KG1 (cell line): ENCODE data around the gene RAB22A.

Source experiments
- DNase-seq: peaks from one replicate; lab custom pipeline; 2025; lab: John Stamatoyannopoulos, UW

Gene RAB22A, protein sequence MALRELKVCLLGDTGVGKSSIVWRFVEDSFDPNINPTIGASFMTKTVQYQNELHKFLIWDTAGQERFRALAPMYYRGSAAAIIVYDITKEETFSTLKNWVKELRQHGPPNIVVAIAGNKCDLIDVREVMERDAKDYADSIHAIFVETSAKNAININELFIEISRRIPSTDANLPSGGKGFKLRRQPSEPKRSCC

DNA sequence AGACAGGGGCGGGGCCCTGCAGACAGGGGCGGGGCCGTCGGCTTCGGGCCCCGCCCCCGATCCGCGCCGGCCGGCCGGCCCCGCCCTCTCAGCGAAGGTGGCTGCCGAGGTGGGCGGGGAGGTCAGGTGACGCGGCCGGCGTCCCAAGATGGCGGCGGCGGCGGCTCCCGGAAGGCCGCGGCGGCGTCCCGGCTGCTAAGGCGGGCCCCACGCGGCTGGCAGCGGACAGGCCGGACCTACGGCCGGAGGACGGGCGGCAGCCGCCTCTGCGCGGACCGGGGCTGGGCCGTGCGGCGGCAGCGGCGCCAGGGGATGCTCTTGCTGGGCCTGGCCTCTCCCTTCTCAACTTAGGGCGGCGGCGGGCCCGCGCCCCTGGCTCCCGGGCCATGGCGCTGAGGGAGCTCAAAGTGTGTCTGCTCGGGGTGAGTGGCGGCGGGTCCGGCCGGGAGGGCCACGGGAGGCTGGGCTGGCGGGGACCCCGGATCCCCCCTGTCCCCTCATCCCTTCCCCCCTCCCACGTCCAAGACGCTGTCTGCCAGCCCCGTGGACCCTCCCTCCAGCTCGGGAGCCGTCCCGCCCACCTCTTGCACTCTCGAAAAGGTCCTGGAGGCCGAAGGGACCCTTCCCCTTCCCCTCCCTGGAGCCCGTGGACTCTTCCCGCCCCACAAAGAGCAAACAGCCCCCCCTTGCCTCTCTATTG, at the start of gene RAB22A:
TSS of gene RAB22A (plus strand) at position 125 of the 700 bp plus-strand sequence. CDS start at position 387, 262 bp downstream.
- no peak for DNase-seq

DNA sequence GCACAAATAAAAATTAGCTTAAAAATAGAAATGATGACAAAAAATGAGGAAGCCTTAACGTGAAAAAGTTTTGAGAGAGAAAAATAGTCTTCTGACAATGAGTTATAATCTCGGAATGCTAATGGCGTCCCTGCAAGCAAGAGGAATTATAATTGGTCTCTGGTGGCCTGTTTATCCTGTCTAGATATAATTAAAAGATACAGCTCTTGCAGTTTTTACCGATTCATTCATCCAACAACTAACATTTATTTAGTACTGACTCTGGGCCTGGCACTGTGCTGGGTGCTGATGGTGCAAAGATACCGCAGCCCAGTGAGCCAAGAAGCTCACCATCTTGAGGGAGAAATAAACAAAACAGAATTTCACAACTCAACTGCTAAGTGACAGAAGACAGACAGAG, 49.5 kb upstream of the RAB22A start:
- DNase-seq = no peak

DNA sequence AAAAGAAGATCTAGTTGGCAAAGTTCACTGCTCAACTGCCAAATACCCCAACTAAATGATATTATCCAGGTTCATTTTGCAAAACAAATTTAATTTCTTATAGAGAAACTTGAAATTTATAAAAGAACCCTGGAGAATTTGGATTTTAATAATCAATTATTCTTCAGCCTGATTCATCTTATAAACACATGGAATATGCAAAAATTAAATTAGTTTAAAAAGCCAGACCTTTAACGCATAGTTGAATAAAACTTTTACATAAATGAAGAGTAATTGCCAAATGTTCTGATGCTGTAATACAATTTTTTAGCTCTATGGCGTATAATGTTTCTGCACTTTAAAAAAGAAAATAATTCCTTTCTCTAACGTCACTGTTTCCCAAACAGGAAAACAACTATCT, 47.9 kb upstream of the RAB22A start:
- DNase-seq = no peak

DNA sequence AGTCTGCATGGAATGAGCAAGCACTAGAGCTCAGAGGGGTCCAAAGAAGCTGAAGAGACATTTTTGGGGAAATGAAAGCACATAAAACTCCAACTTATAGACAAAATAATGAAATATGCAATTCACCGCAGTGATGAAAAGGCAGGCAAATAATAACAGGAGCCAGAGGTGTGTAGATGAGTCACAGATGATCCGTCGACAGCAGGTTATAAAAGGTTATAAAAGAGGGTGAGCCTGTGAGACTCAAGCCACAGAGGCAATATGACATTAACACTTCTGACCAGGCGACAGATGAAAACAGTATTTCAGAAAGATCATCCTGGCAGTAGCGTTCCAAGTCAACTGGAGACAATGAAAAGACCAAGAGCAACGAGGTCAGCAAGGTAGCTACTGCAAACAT, 45.2 kb upstream of the RAB22A start:
- DNase-seq = no peak

DNA sequence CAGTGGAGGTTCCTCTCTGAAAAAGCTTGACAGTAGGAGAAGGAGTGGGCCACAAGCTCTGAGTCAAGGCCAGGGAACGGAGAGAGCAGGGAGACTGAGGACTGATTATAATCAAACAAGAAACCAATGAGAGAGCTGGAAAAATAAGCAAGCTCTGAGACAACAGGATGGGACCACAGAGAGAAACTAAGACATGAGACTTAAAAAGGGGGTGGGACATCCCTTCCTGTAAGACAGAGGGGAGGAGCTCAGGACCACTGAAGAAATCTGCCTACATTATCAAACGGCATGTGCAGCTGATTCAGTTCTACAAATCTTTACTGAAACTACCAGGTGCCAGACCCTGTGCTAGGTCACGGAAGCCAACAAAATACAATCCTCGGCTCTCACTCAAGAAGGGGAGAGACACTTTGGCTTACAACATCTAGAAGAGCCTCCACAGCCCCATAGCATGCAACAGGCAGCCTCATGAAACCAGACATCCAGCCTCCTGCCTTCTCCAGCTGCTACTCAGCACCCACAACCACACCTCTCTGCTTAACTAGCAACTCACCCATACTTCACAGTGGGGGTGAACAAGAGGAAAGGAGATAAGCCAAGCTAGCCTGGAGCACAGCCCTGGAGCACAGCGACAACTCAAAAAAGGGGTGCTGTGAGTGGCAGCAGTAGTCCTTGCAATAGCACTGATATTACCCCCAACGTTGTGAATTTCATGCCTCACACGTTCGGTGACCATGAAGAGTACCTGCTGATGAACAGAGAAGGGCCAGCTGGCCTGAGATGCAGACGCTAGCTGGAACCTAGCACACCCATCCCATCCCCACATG, 41.9 kb upstream of the RAB22A start:
- no peak for DNase-seq

DNA sequence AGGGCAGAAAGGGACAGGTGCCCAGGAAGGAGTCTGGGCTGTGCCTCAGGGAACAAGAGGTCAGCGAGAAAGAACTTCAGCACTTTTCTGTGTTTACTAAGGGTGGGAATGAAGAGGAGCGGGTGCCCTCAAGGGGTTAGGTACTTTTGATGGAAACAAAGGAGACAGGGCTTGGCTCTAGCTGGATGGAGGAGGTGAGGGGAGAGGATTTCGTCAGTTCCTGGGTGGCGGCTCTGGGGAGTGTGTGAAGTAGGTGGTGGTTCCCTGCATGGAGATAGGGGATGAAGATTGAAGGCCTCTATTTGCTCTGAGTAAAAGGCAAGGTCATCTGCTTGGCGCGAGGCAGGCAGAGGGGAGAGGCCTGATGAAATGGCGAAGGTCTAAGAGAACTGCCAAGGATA, 41.1 kb upstream of the RAB22A start:
- DNase-seq = no peak

DNA sequence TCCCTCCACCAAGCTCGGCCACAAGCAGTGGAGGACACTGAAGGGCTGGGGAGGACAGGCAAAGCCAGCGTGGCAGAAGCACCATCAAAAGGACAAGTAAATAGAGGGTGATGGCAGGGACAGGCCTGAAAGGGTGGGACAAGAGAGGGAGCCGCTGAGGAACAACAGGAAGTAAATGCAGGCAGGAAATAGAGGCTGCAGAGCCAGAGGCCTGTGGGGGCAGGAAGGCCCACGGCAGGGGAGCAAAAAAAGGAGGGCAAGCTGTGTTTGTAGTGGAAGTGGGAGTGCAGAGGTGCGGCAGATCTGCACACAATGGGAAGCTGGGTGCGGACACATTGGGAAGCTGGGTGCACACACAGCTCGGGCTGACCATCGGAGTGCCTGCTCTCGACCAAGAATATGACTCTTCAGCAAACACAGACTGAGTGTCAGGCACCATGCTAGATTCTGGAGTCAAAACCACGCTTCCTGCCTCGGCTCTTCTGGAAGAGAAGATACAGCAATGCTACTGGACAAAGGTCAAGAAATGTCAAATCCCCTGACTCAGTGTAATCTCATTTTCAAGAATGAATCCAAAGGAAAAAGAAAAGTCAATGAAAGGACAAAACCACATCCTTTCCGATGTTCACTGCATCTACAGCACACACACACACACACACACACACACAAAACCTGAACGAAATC, 40.4 kb upstream of the RAB22A start:
- DNase-seq = no peak

DNA sequence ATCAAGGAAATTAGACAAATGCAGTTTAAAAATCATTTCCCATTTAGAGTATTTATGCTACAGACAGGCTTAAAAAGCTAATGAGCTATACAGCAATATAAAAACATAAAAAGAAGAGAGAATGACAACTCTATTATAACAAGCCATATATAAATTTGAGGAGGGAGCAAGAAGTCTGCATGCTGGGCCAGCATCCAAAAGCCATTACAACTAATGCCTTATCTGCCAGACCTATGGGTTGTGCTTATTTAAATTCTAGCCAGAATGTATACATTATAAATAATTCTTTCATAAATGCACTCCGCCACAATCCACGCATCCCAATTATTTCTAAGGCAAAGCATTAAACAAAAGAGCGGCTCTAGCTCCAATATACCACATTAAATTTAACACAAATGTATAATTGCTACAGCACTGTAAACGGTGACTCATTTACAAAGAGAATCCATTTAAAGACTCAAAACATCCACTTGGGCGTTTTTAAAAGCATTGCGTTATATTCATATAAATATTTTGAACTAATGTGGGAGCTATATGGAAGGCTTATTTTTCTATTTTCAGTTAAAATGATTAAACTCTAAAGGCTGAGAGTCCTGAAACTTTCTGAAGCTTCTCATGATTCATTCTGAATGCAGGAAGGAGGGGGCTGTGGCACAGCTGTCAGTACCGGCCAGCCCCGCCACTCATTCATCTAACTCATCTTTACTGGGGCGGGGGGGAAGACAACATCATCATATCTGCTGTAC, 37.7 kb upstream of the RAB22A start:
- no peak for DNase-seq

DNA sequence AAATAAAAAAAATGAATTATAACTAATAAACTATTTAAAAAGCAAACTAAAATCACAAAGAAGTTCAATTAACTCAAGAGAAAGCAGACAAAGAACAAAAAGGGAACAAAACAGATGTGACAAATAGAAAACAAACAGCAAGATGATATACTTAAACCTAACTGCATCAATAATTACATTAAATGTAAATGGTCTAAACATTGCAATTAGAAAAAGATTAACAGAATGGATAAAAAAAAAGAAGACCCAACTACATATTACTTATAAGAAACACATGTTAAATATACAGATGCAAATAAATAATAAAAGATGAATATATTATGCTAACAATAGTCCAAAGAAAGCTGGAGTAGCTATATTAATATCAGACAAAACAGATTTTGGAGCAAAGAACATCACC, 35.1 kb upstream of the RAB22A start:
- DNase-seq = no peak

DNA sequence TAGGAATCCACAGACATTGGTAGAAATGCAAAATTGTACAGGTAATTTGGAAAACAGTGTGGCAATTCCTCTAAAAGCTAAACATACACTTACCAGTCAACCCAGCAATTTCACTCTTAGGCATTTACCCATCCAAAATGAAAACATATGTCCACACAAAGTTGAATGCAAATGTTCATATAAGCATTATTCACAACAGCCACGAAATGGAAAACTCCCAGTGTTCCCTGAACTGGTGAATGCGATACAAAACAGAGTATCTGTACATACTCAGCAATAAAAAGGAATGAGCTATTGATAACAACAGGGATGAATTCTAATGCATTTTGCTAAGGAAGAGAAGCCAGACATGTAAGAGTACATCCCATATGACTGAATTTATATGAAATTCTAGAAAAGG, 32.4 kb upstream of the RAB22A start:
- no peak for DNase-seq

DNA sequence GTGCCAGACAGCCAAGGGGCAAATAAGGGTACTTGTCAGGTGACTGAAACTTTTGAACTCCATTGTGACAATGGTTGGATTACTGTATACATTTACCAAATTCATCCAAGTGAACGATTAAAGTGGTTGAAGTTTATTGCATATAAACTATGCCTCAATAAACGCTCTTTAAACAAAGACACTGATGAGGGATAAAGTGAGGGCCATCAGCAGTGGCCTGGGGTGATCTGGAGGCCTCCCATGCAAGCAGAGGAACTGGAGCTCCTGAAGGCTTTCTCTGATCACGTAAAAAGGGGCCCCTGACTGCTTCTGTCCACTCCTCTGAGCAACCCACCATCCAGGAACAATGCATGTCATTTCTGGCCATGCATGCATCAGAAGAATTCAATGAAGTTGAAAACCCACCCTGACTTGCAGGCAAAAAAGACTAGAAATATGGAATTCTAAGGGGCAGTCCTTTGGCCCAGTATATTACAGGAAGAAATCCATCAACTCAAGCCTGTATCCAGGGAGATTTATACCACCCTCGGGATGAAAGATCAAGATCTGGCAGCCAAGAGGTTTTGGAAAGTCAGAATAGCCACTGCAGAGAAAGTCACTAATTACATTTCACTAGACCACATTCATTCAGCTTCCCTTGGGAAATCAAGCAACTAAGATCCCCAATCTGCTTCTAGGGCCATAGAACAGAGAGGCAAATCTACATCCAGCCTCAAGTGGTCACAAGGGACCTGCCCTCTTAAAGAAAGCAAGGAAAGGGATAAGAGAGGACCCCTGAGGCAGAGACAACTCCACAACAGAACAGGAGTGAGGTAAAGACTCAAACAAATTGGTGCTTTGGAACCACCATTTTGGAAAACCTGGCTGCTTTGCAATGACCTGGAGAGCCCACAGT, 31.7 kb upstream of the RAB22A start:
- no peak for DNase-seq

DNA sequence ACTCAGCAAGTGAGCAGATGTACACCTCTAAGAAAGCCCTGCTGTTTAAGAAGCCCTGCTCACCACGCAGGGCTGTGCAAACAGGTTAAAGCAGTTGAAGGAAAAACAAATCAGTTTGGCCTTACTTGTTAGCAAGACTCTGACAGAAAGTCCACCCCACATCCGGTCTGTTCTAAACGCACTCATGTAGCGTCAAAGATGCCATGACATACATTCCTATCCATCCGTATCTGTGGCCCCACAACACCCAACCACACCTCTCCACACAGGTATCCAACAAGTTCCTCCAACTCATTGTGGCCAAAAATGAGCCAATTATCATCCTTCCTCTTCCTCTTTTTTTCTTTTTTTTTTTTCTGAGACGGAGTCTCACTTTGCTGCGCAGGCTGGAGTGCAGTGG, 22.8 kb upstream of the RAB22A start:
- no peak for DNase-seq

DNA sequence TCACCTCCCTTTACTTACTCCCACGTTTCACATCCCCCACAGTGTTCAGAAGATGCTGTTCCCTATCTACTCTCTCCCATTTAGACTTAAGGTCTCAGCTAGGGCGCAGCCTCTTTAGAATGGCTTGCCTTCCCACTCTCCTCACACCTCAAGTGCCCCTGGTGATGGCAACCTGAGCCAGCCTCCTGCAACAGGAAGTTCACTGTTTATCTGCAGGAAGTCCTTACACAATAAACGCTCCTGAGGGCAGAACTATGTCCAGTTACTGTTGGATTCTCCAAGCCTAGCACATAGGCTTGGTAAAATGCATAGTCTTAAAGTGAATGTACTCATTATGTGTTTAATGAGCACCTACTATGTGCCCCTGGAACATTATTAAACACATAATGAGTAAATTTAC, 21.9 kb upstream of the RAB22A start:
- no peak for DNase-seq

DNA sequence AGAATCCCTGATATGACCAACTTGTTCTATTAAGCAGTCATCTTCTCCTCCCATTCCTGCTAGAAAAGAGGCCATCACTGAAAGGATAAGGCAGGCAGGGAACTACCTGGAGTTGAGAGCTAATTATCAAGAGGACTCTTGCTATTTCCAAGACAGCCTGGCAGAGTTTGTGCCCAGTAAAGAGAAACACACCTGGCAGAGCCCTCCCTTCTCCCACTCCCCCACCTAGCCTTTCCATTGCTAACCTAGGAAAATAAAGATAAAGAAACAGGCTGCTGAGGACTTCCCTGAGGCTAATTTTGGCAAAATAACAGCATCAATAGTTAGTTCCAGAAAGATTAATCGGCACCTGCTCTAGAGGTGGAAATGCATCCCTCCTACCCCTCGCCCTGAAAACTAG, 20.4 kb upstream of the RAB22A start:
- DNase-seq = no peak

DNA sequence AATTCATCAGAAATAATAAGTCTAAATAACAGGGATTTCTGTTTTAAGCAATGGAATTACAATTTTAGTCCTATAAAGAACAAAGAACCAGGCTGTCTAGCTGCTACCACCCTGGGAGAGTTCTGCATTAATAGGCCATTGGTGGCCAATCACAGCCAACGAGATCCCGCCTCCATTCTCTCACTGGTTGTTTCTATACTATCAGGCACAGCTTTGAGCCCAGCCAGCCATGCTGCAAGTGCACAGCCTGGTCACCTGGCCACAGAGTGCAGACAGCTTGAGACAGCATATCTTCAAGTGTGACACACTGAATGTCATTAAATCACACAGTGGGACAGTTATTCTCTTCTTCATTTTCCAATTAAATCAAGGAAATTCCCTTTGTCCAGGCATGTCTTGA, 16.1 kb upstream of the RAB22A start:
- no peak for DNase-seq

DNA sequence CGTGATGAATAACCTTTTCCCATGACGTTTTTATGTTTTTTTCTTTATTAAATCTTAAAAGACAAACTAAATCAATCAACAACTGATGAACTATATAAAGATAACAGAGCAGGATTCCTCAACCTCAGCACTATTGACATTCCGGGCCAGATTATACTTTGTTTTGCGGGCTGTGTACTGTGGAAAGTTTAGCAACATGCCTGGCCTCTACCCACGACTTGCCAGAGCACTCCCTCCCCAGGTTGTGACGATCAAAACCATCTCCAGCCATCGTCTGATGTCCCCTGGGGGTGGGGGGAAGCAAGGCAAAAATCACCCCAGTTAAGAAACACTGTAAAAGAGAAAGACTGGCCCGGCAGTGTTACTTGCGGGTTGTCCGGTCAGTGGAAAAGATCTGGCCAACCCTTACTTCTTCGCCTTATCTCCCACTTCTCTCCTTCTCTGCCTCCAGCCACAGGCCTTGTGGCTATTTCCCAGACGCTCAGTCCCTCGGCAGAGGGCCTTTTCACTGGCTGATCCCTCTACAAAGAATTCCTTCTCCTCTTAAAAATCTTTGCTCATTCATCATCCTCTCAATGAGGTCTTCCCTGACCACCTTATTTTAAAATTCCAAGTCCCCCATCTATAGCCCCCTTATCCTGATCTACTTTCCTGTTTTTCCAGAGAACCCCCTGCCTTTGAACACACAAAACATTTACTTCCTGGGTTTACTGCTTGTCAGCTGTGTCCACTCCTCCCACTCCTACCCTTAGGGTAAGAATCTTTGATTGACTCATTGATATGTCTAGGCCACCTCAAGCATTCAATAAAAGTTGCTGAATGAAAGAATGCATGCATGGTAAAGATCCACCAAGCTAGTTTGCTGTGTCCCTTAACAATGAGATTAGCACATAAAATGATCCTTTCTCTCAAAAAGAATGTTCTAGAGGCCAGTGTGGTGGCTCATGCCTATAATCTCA, 14.7 kb upstream of the RAB22A start:
- DNase-seq = no peak

DNA sequence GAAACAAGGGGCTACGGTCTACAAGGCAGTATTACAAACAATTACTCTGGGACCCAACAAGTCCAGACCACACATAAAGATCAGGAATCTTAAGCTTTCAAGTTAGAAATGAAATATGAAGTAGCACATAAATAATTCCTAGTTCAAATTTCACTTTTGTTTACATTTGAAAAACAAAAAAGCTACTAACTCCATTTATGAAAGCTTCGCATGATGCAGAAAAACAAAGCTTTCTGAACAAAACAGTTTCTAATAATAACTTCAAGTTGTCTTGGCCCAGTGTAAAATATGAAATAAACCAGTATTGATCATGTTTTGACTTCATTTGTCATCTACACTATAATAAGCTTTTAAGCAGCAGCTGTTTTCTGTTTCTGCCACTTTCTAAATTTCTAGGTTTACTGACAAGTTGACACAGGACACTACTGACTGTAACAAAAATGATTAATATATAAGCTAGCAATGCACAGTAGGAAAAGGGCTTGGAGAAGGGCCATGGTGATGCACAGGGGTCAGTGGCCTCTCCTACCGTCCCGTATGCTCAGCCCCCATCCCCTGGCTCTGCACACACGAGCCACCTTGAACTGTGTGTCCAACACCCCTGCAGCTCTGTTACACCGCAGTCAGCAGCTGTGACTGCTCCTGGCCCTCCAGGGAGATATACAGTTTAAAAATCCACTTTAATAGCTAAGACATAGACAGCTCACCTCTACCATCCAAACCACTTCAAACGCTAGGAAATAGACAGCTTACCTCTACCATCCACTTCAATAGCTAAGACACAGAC, 13.3 kb upstream of the RAB22A start:
- DNase-seq = no peak

DNA sequence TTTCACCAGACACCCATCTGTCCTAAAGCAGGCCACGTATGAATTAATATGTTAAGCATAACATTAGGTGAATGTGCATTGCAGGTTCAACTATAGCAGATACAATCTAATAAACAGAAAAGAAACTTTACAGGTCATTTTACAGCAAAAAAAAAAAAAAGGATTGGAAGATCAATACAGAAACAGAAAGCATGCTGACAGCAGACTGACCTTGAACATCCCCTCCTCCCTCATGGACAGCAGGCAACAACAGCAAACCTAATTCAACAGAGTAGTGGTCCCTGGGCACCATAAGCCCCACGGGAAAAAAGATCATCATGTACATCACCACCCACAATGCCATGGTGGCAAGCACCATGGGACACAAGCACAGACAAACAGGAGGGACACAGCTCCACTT, 12.1 kb upstream of the RAB22A start:
- no peak for DNase-seq

DNA sequence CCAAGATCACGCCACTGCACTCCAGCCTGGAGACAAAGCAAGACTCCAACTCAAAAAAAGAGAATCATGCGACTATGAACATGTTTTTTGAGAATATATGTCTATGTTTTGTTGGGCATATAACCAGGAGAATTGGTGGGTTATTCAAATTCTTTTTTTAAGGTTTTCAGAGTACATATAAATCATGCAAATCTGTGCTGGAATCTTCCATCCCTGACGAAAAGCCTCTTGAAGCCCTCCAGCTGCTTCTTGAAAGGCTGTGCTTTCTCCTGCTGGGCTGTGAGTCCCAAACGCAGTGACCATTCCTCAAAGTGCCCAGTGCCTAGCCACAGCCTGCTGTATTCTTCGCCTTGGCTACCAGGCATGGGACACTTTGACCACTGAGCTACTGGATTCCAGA, 9.2 kb upstream of the RAB22A start:
- no peak for DNase-seq
